PFSK-1 (cell line): ENCODE measurements around the gene NRP2.

Experiments used
- FOXP2 ChIP-seq: optimal IDR thresholded peaks from 2 replicates; pipeline ENCODE3; 2011; ENCODE audit warnings: borderline replicate concordance, control low read depth, inconsistent platforms; ENCODE audit not compliant: insufficient read depth; ENCODE audit errors: extremely low read length, extremely low read depth
- POLR2AphosphoS5 ChIP-seq: IDR thresholded peaks from 2 replicates; pipeline ENCODE4 v1.6.1; 2012; ENCODE audit warnings: low read depth, mild to moderate bottlenecking, control low read depth, low read length, moderate library complexity
- REST ChIP-seq, 2 experiments: IDR thresholded peaks; 2 replicates each; pipeline versions ENCODE4 v1.6.1 to v1.8.0; 2011 to 2012; ENCODE audit warnings: low read depth in 2 of 2, low read length in 2 of 2, control low read depth in 1 of 2, inconsistent platforms in 1 of 2, mild to moderate bottlenecking in 1 of 2, moderate library complexity in 1 of 2; ENCODE audit not compliant: insufficient read depth in 1 of 2
- SIN3A ChIP-seq: IDR thresholded peaks from 2 replicates; pipeline ENCODE4 v1.6.1; 2012; ENCODE audit warnings: mild to moderate bottlenecking, low read length, moderate library complexity, borderline replicate concordance; ENCODE audit not compliant: insufficient read depth
- TAF1 ChIP-seq: IDR thresholded peaks from 2 replicates; pipeline ENCODE4 v1.6.1; 2012; ENCODE audit warnings: low read length, control low read depth, borderline replicate concordance; ENCODE audit not compliant: insufficient read depth

GRCh38 chr2:205715831-205716525 lies 33.7 kb downstream of the NRP2 start:
- TF ChIP-seq POLR2AphosphoS5, result no peak
- no peak for TF ChIP-seq TAF1
- no peak for TF ChIP-seq SIN3A
- TF ChIP-seq REST (IDR thresholded peaks at IDR 0.05; ENCODE audit: insufficient read depth in 1 of 2, low read depth in 2 of 2, low read length in 2 of 2), result no peak
- no peak for TF ChIP-seq FOXP2
